ENCODE results near the gene ABHD8. TPM values are rescaled to one million over a fixed set of nuclear protein-coding genes. Genes with fewer than 3 reads are reported as not detected.

ABHD8 gene
- total and polyA plus RNA-seq, 2 of the 13 experiments (the other 11 are each of a cell fraction or from before 2014, with no cell fraction given) = 6.3 to 7.2 TPM

DNA sequence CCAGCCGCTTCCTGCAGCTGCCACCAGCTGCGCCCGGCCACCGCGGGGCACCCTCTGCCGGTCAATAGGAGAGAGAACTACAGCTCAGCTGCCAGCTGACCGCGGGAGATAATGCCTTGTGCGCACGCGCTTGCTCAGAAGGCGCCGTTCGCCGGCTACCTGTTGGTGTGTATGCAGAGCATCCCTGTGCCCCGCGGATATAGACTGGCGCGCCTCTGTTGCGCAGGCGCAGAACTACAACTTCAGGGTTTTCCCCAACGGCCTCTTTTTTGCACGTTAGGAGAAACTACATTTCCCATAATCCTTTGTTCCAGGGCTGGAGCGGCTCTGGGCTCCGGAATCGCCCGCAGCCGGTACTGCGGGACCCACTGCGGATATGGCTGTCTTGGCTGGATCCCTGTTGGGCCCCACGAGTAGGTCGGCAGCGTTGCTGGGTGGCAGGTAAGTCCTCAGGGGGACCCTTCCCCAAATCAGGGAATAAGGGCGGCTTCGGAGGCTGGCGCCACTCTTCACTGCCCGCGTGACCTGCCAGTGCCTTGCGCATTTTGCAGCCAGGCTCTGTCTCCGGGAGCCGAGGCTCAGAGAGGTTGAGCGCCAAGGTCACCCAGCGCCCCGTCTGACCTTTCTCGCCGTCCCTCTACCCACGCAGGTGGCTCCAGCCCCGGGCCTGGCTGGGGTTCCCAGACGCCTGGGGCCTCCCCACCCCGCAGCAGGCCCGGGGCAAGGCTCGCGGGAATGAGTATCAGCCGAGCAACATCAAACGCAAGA is 2.5 kb upstream of the ABHD8 start, which contains the start of gene MRPL34 (continued):
- TF ChIP-seq, protein P1, sequence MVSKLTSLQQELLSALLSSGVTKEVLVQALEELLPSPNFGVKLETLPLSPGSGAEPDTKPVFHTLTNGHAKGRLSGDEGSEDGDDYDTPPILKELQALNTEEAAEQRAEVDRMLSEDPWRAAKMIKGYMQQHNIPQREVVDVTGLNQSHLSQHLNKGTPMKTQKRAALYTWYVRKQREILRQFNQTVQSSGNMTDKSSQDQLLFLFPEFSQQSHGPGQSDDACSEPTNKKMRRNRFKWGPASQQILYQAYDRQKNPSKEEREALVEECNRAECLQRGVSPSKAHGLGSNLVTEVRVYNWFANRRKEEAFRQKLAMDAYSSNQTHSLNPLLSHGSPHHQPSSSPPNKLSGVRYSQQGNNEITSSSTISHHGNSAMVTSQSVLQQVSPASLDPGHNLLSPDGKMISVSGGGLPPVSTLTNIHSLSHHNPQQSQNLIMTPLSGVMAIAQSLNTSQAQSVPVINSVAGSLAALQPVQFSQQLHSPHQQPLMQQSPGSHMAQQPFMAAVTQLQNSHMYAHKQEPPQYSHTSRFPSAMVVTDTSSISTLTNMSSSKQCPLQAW (CRISPR knock-in tag; IDR thresholded peaks at IDR 0.05) = 0 out of 2 replicates have a peak, but pooled peaks have one; percentile 13
- TF ChIP-seq ZNF101 (CRISPR knock-in tag; IDR thresholded peaks at IDR 0.05; ENCODE audit: borderline replicate concordance, low read depth) (no peak), THAP11 (CRISPR knock-in tag; IDR thresholded peaks at IDR 0.05) (peak; percentile 98), ZNF234 (CRISPR knock-in tag; conservative IDR thresholded peaks at IDR 0.05) (no peak), FOXJ3 (CRISPR knock-in tag; IDR thresholded peaks at IDR 0.05; ENCODE audit: borderline replicate concordance) (no peak; the same call in 1 of the 2 replicates), KMT2A (CRISPR knock-in tag; IDR thresholded peaks at IDR 0.05) (no peak), HCFC1 (IDR thresholded peaks at IDR 0.05; ENCODE audit: low read depth, low read length) (peak; percentile 66; the same call in 1 of the 2 replicates)
- TF ChIP-seq, protein P2, sequence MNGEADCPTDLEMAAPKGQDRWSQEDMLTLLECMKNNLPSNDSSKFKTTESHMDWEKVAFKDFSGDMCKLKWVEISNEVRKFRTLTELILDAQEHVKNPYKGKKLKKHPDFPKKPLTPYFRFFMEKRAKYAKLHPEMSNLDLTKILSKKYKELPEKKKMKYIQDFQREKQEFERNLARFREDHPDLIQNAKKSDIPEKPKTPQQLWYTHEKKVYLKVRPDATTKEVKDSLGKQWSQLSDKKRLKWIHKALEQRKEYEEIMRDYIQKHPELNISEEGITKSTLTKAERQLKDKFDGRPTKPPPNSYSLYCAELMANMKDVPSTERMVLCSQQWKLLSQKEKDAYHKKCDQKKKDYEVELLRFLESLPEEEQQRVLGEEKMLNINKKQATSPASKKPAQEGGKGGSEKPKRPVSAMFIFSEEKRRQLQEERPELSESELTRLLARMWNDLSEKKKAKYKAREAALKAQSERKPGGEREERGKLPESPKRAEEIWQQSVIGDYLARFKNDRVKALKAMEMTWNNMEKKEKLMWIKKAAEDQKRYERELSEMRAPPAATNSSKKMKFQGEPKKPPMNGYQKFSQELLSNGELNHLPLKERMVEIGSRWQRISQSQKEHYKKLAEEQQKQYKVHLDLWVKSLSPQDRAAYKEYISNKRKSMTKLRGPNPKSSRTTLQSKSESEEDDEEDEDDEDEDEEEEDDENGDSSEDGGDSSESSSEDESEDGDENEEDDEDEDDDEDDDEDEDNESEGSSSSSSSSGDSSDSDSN (CRISPR knock-in tag; IDR thresholded peaks at IDR 0.05) = peak; percentile 66; the same call in 1 of the 2 replicates
- TF ChIP-seq, protein P3, sequence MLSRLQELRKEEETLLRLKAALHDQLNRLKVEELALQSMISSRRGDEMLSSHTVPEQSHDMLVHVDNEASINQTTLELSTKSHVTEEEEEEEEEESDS (CRISPR knock-in tag; IDR thresholded peaks at IDR 0.05; ENCODE audit: borderline replicate concordance) = 0 out of 2 replicates have a peak, but pooled peaks have one; percentile 28
- TF ChIP-seq, protein P4, sequence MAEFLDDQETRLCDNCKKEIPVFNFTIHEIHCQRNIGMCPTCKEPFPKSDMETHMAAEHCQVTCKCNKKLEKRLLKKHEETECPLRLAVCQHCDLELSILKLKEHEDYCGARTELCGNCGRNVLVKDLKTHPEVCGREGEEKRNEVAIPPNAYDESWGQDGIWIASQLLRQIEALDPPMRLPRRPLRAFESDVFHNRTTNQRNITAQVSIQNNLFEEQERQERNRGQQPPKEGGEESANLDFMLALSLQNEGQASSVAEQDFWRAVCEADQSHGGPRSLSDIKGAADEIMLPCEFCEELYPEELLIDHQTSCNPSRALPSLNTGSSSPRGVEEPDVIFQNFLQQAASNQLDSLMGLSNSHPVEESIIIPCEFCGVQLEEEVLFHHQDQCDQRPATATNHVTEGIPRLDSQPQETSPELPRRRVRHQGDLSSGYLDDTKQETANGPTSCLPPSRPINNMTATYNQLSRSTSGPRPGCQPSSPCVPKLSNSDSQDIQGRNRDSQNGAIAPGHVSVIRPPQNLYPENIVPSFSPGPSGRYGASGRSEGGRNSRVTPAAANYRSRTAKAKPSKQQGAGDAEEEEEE (CRISPR knock-in tag; IDR thresholded peaks at IDR 0.05; ENCODE audit: borderline replicate concordance) = no peak; the same call in 1 of the 2 replicates
- TF ChIP-seq, protein P5, sequence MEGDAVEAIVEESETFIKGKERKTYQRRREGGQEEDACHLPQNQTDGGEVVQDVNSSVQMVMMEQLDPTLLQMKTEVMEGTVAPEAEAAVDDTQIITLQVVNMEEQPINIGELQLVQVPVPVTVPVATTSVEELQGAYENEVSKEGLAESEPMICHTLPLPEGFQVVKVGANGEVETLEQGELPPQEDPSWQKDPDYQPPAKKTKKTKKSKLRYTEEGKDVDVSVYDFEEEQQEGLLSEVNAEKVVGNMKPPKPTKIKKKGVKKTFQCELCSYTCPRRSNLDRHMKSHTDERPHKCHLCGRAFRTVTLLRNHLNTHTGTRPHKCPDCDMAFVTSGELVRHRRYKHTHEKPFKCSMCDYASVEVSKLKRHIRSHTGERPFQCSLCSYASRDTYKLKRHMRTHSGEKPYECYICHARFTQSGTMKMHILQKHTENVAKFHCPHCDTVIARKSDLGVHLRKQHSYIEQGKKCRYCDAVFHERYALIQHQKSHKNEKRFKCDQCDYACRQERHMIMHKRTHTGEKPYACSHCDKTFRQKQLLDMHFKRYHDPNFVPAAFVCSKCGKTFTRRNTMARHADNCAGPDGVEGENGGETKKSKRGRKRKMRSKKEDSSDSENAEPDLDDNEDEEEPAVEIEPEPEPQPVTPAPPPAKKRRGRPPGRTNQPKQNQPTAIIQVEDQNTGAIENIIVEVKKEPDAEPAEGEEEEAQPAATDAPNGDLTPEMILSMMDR (CRISPR knock-in tag; IDR thresholded peaks at IDR 0.05) = peak; percentile 96
- TF ChIP-seq, protein P6, sequence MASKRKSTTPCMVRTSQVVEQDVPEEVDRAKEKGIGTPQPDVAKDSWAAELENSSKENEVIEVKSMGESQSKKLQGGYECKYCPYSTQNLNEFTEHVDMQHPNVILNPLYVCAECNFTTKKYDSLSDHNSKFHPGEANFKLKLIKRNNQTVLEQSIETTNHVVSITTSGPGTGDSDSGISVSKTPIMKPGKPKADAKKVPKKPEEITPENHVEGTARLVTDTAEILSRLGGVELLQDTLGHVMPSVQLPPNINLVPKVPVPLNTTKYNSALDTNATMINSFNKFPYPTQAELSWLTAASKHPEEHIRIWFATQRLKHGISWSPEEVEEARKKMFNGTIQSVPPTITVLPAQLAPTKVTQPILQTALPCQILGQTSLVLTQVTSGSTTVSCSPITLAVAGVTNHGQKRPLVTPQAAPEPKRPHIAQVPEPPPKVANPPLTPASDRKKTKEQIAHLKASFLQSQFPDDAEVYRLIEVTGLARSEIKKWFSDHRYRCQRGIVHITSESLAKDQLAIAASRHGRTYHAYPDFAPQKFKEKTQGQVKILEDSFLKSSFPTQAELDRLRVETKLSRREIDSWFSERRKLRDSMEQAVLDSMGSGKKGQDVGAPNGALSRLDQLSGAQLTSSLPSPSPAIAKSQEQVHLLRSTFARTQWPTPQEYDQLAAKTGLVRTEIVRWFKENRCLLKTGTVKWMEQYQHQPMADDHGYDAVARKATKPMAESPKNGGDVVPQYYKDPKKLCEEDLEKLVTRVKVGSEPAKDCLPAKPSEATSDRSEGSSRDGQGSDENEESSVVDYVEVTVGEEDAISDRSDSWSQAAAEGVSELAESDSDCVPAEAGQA (IDR thresholded peaks at IDR 0.05; ENCODE audit: low read depth) = 0 out of 2 replicates have a peak, but pooled peaks have one; percentile 15
- TF ChIP-seq, protein P6 (CRISPR knock-in tag; IDR thresholded peaks at IDR 0.05; ENCODE audit: borderline replicate concordance) = no peak; the same call in 1 of the 2 replicates
